HCT116 (cell line): ENCODE measurements around the gene CBFA2T3. TPM values are rescaled to one million over a fixed set of nuclear protein-coding genes. Genes with fewer than 3 reads are reported as not detected.

Experiments
- ATAC-seq: fragments of 200-7000 bp; cut with Tn5 transposase; 2 replicates; pipeline ENCODE4 v1.9.1; 2020; ENCODE audit warnings: mild to moderate bottlenecking, moderate library complexity
- BruUV-seq: library from RNA; stranded (reverse); fragments of 400-500 nt; replicated peaks from 2 replicates; lab custom pipeline; 2021; lab: Mats Ljungman, UMichigan
- CTCF ChIA-PET: fragments of 300-600 bp; sonication (Branson Sonifier 250); formaldehyde crosslinking; loops from one replicate; lab custom pipeline; 2021; ENCODE audit warnings: antibody characterized with exemption; lab: Charles Lee
- POLR2A ChIA-PET: fragments of 300-600, 350-600 bp; sonication (Branson Sonifier 250); formaldehyde crosslinking; loops from one replicate; lab custom pipeline; 2021; ENCODE audit warnings: antibody characterized with exemption; lab: Charles Lee
- RAD21 ChIA-PET, 2 experiments: fragments of 300-600 bp; sonication (Branson Sonifier 250); formaldehyde crosslinking; loops; one replicate each; lab custom pipeline; 2023; ENCODE audit warnings: low total read pairs in 2 of 2; ENCODE audit not compliant: uncharacterized antibody in 2 of 2, unreplicated experiment in 2 of 2, low non-redundant PET in 1 of 2; lab: Charles Lee
- DNase-seq: peaks from one replicate; pipeline ENCODE4 v3.0.0-alpha.2; 2010; ENCODE audit warnings: low read depth, low spot score
- H2AFZ ChIP-seq: fragments of 200-600 bp; shearing (Covaris generic), sonication (generic); 2 replicates; pipeline ENCODE4 v1.6.1; 2017; ENCODE audit warnings: low read depth, mixed run types, mixed read lengths, antibody characterized with exemption, low read length; ENCODE audit not compliant: poor library complexity, severe bottlenecking
- H3K27ac ChIP-seq: 2 replicates; pipeline ENCODE4 v1.5.1; 2012; ENCODE audit warnings: low read depth, low read length
- H3K27me3 ChIP-seq: fragments of 200-600 bp; sonication (generic); 2 replicates; pipeline ENCODE4 v1.6.1; 2016; ENCODE audit warnings: mixed run types, low read length, mixed read lengths; ENCODE audit not compliant: insufficient read depth
- H3K36me3 ChIP-seq, 2 experiments: fragments of 200-500 bp in 1 of 2; fragments of 200-600 bp in 1 of 2; sonication (Bioruptor generic) in 1 of 2; sonication (generic) in 1 of 2; 2 replicates each; pipeline versions ENCODE4 v1.5.1 to v1.6.1; 2014 to 2016; ENCODE audit warnings: low read length in 2 of 2, inconsistent platforms in 1 of 2, mixed read lengths in 1 of 2, mixed run types in 1 of 2; ENCODE audit not compliant: insufficient read depth in 2 of 2, control insufficient read depth in 1 of 2
- H3K4me1 ChIP-seq, 2 experiments: fragments of 200-600 bp in 1 of 2; sonication (generic) in 1 of 2; 2 replicates each; pipeline versions ENCODE4 v1.5.1 to v1.6.1; 2012 to 2017; ENCODE audit warnings: low read length in 2 of 2, inconsistent platforms in 1 of 2, mild to moderate bottlenecking in 1 of 2, mixed read lengths in 1 of 2, mixed run types in 1 of 2, moderate library complexity in 1 of 2; ENCODE audit not compliant: insufficient read depth in 2 of 2, control insufficient read depth in 1 of 2
- H3K4me2 ChIP-seq: fragments of 200-600 bp; sonication (generic); 2 replicates; pipeline ENCODE4 v1.6.1; 2017; ENCODE audit warnings: mixed run types, low read length, mixed read lengths
- H3K4me3 ChIP-seq, 2 experiments: fragments of 200-600 bp in 1 of 2; sonication (generic) in 1 of 2; replicated peaks in 1 of 2; 2 replicates each; pipeline ENCODE4 v1.5.1; 2011 to 2016; ENCODE audit warnings: low read length in 2 of 2, control low read depth in 1 of 2, low read depth in 1 of 2, mild to moderate bottlenecking in 1 of 2, mixed read lengths in 1 of 2, mixed run types in 1 of 2
- H3K79me2 ChIP-seq: fragments of 200-600 bp; sonication (generic); 2 replicates; pipeline ENCODE4 v1.6.1; 2017; ENCODE audit warnings: mild to moderate bottlenecking, mixed run types, low read length, moderate library complexity, mixed read lengths; ENCODE audit not compliant: insufficient read depth
- H3K9ac ChIP-seq: fragments of 200-600 bp; sonication (generic); 2 replicates; pipeline ENCODE4 v1.6.1; 2016; ENCODE audit warnings: low read length, mixed read lengths
- H3K9me2 ChIP-seq: fragments of 200-600 bp; sonication (generic), shearing (Covaris generic); 2 replicates; pipeline ENCODE4 v1.6.1; 2017; ENCODE audit warnings: mixed run types, mild to moderate bottlenecking, moderate library complexity; ENCODE audit not compliant: insufficient read depth
- H3K9me3 ChIP-seq, 2 experiments: fragments of 200-500 bp in 1 of 2; fragments of 200-600 bp in 1 of 2; sonication (Bioruptor generic) in 1 of 2; sonication (generic) in 1 of 2; 2 replicates each; pipeline ENCODE4 v1.6.1; 2014 to 2017; ENCODE audit warnings: low read length in 2 of 2, mixed read lengths in 2 of 2, inconsistent platforms in 1 of 2, low read depth in 1 of 2, mild to moderate bottlenecking in 1 of 2, mixed run types in 1 of 2, moderate library complexity in 1 of 2; ENCODE audit not compliant: control insufficient read depth in 1 of 2, insufficient read depth in 1 of 2
- H4K20me1 ChIP-seq: fragments of 200-600 bp; sonication (generic), shearing (Covaris generic); 2 replicates; pipeline ENCODE4 v1.6.1; 2017; ENCODE audit warnings: mixed run types, mild to moderate bottlenecking, moderate library complexity; ENCODE audit not compliant: insufficient read depth
- ATF3 ChIP-seq: IDR thresholded peaks from 2 replicates; pipeline ENCODE4 v1.6.1; 2012
- CBX3 ChIP-seq: IDR thresholded peaks from 2 replicates; pipeline ENCODE4 v1.6.1; 2012; ENCODE audit warnings: low read depth
- CEBPB ChIP-seq: IDR thresholded peaks from 2 replicates; pipeline ENCODE4 v1.6.1; 2012; ENCODE audit warnings: low read depth
- CTCF ChIP-seq, 3 experiments: fragments of 200-600 bp in 1 of 3; sonication (generic) in 1 of 3; IDR thresholded peaks in 2 of 3; conservative IDR thresholded peaks in 1 of 3; 2 replicates each; pipeline ENCODE4 v1.5.1; 2012 to 2017; ENCODE audit warnings: low read depth in 2 of 3, low read length in 2 of 3, antibody characterized with exemption in 1 of 3, borderline replicate concordance in 1 of 3, control low read depth in 1 of 3, mild to moderate bottlenecking in 1 of 3, mixed read lengths in 1 of 3, mixed run types in 1 of 3, moderate library complexity in 1 of 3; ENCODE audit not compliant: insufficient read depth in 1 of 3
- EGR1 ChIP-seq: IDR thresholded peaks from 2 replicates; pipeline ENCODE4 v1.6.1; 2012; ENCODE audit warnings: low read depth
- ELF1 ChIP-seq: IDR thresholded peaks from 2 replicates; pipeline ENCODE4 v1.6.1; 2012; ENCODE audit warnings: low read depth, borderline replicate concordance
- EZH2phosphoT487 ChIP-seq: fragments of 200-600 bp; IDR thresholded peaks from 2 replicates; pipeline ENCODE4 v1.6.1; 2018; ENCODE audit warnings: antibody characterized with exemption, borderline replicate concordance
- POLR2A ChIP-seq: IDR thresholded peaks from 2 replicates; pipeline ENCODE4 v1.7.0; 2011; ENCODE audit warnings: borderline replicate concordance; ENCODE audit not compliant: insufficient read depth, insufficient read length; ENCODE audit errors: extremely low read depth
- POLR2AphosphoS5 ChIP-seq: IDR thresholded peaks from 2 replicates; pipeline ENCODE4 v1.6.1; 2011; ENCODE audit warnings: mild to moderate bottlenecking, low read depth, low read length, moderate library complexity
- RAD21 ChIP-seq: IDR thresholded peaks from 2 replicates; pipeline ENCODE4 v1.6.1; 2012; ENCODE audit warnings: low read depth, mild to moderate bottlenecking
- REST ChIP-seq: IDR thresholded peaks from 2 replicates; pipeline ENCODE4 v1.6.1; 2012; ENCODE audit warnings: low read depth
- SIN3A ChIP-seq: IDR thresholded peaks from 2 replicates; pipeline ENCODE4 v1.6.1; 2012; ENCODE audit warnings: low read depth
- SP1 ChIP-seq: IDR thresholded peaks from 2 replicates; pipeline ENCODE4 v1.6.1; 2012; ENCODE audit warnings: low read depth
- TCF7L2 ChIP-seq: IDR thresholded peaks from 2 replicates; pipeline ENCODE4 v1.7.0; 2011; ENCODE audit warnings: borderline replicate concordance, inconsistent platforms; ENCODE audit not compliant: insufficient read depth, insufficient read length; ENCODE audit errors: extremely low read depth
- YY1 ChIP-seq: IDR thresholded peaks from 2 replicates; pipeline ENCODE4 v1.6.1; 2011; ENCODE audit warnings: low read length, low read depth, moderate library complexity, mild to moderate bottlenecking; ENCODE audit not compliant: insufficient replicate concordance; ENCODE audit errors: extremely low read depth
- ZFX ChIP-seq: fragments of 450-650 bp; IDR thresholded peaks from 2 replicates; pipeline ENCODE4 v1.6.1; 2017
- ZNF274 ChIP-seq: fragments of 200-500 bp; sonication (Bioruptor generic); IDR thresholded peaks from 2 replicates; pipeline ENCODE4 v1.6.1; 2014; ENCODE audit warnings: mild to moderate bottlenecking, low read depth, low read length, inconsistent platforms
- intact Hi-C: fragments of 100-400 bp; cut with micrococcal nuclease; formaldehyde crosslinking; loops from 2 replicates; pipeline ENCODE4 v1.10.0; 2022
- total RNA-seq: library from RNA; stranded (reverse); gene quantifications from one replicate; pipeline ENCODE4 v1.2.1, GENCODE V29; 2021; ENCODE audit not compliant: unreplicated experiment
- TF ChIP-seq, protein P1 (sequence below): IDR thresholded peaks from 2 replicates; pipeline ENCODE4 v1.6.1; 2012

CBFA2T3 gene
- total RNA-seq, 1 experiment from 2014 or later: 19.1 TPM

- H3K9me2 ChIP-seq: no peaks in the 10 kb centered on the region
- POLR2A ChIA-PET: no interaction called here
- intact Hi-C loops: no loop called here
- H3K4me3 ChIP-seq: no peak overlapping the region
- no peak overlapping the region for H3K4me2 ChIP-seq
- no peak overlapping the region for H3K9ac ChIP-seq
- DNase-seq: no peak
- no peaks in the 10 kb centered on the region for H3K36me3 ChIP-seq
- TSS peak; percentile 56 for BruUV-seq
- CTCF ChIA-PET: interaction anchor here (0.7 kb wide), 1 partner anchor 138 kb away, joined by 3 read pairs; no protein-coding TSS in a partner anchor
- no peak overlapping the region for H3K27ac ChIP-seq
- H3K9me3 ChIP-seq: no peaks in the 10 kb centered on the region
- no peaks in the 10 kb centered on the region for H3K79me2 ChIP-seq
- no peaks in the 10 kb centered on the region for H4K20me1 ChIP-seq
- no peaks in the 10 kb centered on the region for H3K4me1 ChIP-seq
- TF ChIP-seq ATF3 (no peak), TCF7L2 (no peak), RAD21 (no peak), CTCF (IDR thresholded peaks at IDR 0.05 in 2 of 3, conservative IDR thresholded peaks at IDR 0.05 in 1 of 3; ENCODE audit: borderline replicate concordance in 1 of 3, insufficient read depth in 1 of 3, low read depth in 2 of 3, low read length in 2 of 3) (no peak), REST (no peak), CBX3 (no peak), ZNF274 (no peak), POLR2AphosphoS5 (no peak), ELF1 (no peak), EZH2phosphoT487 (no peak), SIN3A (no peak), EGR1 (no peak), YY1 (no peak), POLR2A (no peak), SP1 (no peak), CEBPB (no peak), ZFX (no peak)
- TF ChIP-seq, protein P1, sequence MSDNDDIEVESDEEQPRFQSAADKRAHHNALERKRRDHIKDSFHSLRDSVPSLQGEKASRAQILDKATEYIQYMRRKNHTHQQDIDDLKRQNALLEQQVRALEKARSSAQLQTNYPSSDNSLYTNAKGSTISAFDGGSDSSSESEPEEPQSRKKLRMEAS: no peak
- no peak overlapping the region for H2AFZ ChIP-seq
- no peak for ATAC-seq
- no peaks in the 10 kb centered on the region for H3K27me3 ChIP-seq
- RAD21 ChIA-PET: no interaction called here
These were observed 101.2 kb downstream of the CBFA2T3 start for GRCh38 chr16:88875703-88876234.
